ENCODE data around the gene WDR11.

- TF ChIP-seq POLR2A (IDR thresholded peaks at IDR 0.05; ENCODE audit: low read depth, low read length) (no peak), POLR2AphosphoS5 (IDR thresholded peaks at IDR 0.05; ENCODE audit: low read depth, low read length) (no peak), TAF1 (IDR thresholded peaks at IDR 0.05; ENCODE audit: low read depth, low read length) (no peak), SPI1 (IDR thresholded peaks at IDR 0.05; ENCODE audit: low read depth, low read length) (no peak), POU2F2 (IDR thresholded peaks at IDR 0.05; ENCODE audit: low read depth, low read length) (no peak), PAX5 (IDR thresholded peaks at IDR 0.05; ENCODE audit: insufficient read depth, low read length, severe bottlenecking) (no peak)
Observed at GRCh38 chr10:120802935-120803334, 48.2 kb upstream of the WDR11 start.
